ENCODE measurements around the gene C1QTNF5. TPM values are rescaled to one million over a fixed set of nuclear protein-coding genes. Genes with fewer than 3 reads are reported as not detected.
A peak's percentile ranks its signal among the peaks of the same experiment; 100 is the strongest.

C1QTNF5 gene
- total RNA-seq, 2 donors from 2014 or later: 6.9 to 9.3 TPM

DNA sequence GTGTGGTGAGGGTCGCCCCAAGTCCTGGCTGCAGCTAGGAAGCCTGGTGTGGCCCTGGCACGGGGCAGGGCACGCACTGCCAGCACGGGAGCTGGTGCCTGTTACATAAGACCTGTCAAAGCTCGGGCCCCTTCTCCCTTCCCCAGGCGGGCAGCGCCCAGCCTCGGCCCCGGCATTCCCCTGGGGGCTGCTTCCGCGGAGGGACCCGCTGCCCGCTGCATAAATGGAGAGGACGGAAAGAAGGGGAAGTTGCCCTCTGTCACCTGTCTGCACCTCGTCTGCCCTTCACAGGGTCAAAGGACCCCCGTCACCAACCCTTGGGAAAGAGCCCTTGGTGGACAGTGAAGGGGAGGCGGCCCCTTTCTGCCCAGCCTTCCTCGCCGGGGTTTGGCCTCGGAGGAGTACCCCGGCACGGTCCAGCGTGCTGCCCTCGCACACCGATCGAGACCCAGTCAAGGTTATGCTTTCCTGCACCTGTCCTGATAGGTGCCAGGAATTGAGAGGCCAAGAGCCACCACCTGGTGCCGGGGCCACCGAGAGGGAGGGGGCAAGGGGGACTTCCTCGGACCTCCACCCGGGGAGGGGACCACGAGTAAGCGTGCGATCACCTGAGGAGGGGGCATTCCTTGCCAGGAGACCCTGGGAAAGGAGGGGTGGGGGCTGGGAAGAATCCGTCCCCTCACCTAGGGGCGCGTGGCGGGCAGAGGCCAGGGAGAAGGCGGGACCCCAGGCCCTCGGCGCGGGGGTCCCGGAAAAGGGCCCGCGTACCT, 22.6 kb upstream of the C1QTNF5 start:
- DNase-seq (no peak), ATAC-seq (no peak)
- intact Hi-C loops (cut with DNase I, micrococcal nuclease): no loop called here

DNA sequence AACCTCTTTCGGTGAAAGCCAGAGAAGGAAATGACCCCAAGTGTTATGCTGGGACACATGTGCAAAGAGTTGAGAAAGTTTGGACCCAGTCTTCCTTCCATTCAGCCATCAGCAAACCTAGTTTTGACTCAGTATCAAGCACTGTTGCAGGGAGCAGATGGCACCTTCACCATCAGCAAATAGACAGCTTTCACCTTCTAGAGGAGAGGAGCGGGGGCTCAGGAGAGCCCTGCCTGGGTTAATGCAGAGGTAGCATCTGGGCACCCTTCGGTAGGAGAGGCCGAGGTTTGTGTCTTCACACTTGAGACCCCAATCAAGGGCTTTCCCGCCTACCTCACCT, 22.0 kb upstream of the C1QTNF5 start:
- intact Hi-C loops (cut with DNase I, micrococcal nuclease): no loop called here

DNA sequence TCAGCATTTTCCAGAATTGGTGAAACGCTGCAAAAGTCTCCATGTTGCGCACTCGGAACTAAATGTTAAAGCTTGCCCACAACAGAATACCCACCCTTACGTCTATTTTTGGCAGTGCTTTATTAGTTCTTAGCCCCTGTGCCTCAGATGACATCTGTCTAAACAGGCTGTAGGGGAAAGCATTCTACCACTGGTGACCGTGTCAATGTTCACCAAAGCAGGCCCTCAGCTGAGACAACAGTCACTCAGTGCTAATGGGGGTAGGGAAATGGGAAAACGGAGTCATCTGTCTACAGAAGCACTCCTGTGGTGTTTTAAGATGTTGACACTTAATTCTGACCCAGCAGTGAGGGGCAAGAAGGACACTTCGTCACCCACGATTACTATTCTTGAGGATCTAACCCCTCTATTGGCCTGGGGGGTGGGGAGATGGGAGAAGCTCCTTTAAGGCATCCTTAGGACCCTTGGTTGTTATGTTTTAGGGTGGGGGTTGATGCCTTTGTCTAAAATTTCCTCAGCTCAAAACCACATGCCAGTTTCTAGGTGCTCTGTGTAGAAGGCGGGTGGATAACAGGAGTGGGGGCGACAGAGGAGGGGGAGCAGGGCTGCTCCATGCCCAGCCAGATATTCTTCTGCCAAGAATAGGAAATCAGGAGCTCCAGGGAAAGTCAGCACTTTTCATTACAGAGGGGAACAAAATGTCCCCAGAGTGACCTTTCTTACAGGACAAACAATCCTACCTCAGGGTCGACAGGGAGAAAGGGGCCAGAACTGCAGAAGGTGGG, 21.4 kb upstream of the C1QTNF5 start:
- ATAC-seq: no peak
- intact Hi-C loops (cut with DNase I, micrococcal nuclease): no loop called here
- DNase-seq: no peak

More for the DNA sequence above, 22.0 kb upstream of the C1QTNF5 start:
- no peak for DNase-seq
- no peak for ATAC-seq

DNA sequence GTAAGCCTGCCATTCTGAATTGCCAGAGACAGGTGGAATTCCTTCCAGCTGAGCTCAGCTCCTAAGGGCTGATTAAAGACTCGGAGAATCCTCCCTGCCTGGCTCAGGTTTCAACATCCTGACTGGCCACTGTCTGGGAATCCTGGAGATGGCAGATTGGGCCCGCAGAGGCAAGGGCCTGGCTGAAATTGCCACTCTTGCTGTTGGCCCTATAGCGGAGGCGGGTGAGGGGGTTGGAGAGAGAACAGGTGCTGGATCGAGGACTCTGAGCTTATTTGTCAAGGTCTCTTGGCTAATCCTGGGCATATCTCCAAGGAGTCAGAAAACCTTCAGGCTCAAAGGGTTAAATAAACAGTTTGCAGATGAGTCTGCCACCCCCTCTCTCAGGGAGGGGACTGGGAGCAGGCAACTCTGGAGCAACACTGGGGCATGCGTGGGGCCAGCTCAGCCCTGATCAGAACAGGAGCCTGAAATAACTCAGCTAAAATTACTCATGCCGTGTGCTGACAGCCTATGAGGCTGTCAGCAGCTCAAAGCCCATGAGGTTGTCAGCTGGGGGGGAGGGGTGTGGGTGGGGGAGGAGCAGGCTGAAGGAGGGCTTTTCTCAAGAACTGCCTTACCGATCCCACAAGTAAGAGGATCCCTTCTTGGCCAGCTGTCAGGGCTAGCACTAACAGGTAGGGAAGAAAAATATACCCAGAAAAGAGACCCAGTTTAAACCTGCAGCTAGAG, 20.5 kb upstream of the C1QTNF5 start:
- no peak for ATAC-seq
- intact Hi-C loops (cut with DNase I, micrococcal nuclease): no loop called here

DNA sequence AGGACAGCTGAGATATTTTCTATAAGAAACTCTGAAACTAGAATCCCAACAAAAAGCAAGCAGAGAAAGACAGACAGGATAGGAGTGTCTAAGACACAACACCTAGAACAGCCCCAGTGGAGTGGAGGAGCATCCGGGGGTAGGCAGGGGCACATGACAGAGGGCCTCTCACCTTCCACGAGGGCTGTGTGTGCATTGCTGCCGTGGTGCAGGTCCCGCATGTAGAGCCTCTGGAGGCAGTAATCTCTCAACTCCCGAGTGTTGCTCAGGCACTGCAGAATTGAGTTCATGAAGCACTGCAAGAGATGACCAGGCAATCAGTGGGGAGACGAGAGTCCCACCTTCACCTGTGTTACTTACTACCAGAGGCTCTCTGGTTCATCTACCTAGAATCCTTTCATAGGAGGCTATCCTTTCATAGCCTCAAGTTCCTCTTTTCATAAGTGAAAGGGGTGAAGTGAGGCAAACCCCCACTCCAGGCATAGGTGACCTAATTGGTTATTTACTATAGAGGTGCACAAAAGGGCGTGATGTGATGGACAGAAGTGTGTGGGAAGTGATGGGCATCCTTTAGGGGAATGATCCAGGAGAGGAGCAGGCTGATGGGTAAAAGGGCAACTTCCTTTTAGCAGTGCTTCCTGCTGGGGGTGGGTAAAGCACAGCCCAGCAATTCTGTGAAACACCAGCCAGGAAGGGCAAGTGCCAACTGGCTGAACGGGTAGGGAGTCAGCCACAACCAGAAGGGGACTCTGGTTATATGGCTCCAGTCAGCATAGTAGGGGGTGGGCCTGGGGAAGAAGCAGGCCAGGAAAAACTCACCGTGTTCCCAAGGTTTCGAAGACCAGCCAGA, 18.9 kb upstream of the C1QTNF5 start:
- intact Hi-C loops (cut with DNase I, micrococcal nuclease): loop anchor here in 1 of 2 donors (5.0 kb wide), 1 partner anchor 118 kb away; no protein-coding TSS in a partner anchor
- ATAC-seq (peak; percentile 15), DNase-seq (no peak)

More for the DNA sequence above, 20.5 kb upstream of the C1QTNF5 start:
- no peak for DNase-seq

DNA sequence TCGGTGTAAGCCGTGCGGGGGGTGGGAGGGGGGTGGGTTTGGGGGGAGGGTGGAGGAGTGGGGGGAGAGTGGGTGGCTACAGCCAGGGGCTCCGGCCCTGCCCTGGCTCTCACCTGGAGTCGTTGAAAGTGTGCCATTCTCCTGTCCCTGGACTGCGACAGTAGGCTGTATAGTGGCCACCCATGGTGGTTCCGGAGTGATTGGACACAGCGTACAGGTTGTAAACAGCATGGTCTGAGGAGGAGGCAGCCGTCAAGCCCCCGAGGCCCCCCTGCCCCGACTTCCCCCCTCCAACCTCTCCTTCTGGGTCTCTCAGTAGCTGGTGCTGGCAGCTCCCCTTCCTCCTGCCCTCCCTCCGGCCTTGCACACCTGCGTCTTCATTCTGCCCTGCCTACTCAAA, 16.4 kb upstream of the C1QTNF5 start:
- ATAC-seq: no peak
- intact Hi-C loops (cut with DNase I, micrococcal nuclease): loop anchor here in 1 of 2 donors (5.0 kb wide), 1 partner anchor 120 kb away; no protein-coding TSS in a partner anchor

DNA sequence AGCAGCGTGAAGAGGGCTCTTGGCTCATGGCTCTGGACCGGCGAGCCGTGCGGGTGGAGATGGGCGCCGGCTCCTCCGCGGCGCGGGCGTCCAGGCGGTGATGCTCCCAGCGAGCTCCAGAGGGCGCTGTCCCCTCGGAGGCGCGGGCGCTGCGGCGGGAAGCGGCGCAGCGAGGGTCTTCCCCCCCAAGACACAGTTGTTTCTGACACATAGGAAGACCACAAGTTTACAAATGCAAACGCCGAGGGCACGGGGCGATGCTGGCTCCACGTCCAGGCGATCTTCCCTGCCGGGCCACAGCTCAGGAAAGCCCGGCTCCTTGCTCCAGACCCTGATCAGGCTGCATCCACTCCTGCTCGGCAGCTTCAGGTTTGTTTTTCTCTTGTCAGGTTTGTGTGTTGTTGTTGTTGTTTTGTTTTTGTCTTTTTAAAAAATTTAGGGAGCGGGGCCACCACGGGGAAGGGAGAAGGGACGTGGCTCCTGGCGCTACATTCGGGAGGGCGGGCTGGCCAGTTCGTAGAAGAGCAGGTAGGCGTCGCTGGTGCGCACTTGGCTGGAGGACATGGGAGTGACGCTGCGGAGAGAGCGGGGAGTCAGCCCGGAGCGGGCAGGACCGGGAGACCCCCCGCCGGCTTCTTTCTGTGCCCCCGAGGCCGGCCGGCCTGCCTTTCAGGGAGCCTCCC, 15.8 kb upstream of the C1QTNF5 start:
- ATAC-seq: peak; percentile 87
- DNase-seq: peak; percentile 72 to 89
- intact Hi-C loops (cut with DNase I, micrococcal nuclease): loop anchor here in 1 of 2 donors (5.0 kb wide), 1 partner anchor 121 kb away; no protein-coding TSS in a partner anchor

More for the DNA sequence above, 16.4 kb upstream of the C1QTNF5 start:
- DNase-seq: no peak

DNA sequence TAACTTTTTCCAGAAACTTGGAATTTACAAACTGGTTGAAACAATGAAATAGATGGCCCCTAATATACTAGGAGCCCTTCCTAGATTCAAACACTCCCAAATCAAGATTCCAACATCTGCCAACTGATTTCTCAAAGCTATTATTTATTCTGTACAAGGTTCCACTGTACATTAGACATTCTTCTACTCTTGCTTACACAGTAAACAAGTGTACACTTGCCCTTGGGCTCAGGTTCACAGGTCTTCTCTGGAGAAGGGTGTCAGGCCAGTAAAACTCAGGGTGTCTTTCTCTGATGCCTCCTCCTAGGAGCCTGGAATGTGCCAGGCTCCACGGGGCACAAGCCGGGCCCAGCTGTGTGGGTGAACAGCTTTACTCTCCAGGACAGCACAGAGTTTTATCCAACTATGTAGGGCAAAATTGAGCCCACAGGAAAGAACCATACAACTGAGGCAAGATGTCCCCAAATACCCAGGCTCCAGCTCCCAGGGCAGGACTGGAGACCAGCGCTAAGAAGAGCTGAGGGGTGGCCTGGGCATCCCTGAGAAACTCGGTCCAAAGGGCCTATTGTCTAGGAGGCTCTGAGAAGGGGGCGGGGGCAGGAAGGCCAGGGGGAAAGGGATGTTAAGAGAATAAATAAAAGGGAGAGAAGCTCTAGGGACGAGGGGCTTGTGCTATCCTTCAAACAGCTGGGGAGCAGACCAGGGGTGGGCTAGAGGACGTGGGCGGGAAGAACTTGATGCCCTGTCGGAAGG, 14.6 kb upstream of the C1QTNF5 start:
- intact Hi-C loops (cut with DNase I, micrococcal nuclease): loop anchor here in 1 of 2 donors (5.0 kb wide), 1 partner anchor 122 kb away; no protein-coding TSS in a partner anchor
- ATAC-seq: no peak
- DNase-seq: no peak

DNA sequence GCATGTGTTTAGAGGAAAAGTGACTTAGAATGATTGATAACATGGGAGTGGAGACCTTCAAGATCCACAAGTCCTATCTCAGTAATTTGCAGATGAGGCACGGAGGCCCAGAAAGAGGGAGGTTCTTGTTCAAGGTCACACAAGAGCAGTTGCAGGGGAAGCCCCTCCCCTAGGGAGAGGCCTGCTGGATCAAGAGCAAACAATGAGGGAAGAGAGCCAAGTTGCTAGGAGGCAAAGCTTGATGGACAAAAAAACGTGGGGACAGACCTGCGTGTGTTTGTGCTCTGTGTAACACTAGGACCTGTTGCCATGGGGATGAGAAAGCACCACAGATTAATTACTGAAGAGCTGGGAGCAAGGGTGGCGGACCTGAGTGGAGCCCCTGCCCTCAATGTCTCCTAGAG, 12.2 kb upstream of the C1QTNF5 start:
- intact Hi-C loops (cut with DNase I, micrococcal nuclease): no loop called here
- no peak for DNase-seq

DNA sequence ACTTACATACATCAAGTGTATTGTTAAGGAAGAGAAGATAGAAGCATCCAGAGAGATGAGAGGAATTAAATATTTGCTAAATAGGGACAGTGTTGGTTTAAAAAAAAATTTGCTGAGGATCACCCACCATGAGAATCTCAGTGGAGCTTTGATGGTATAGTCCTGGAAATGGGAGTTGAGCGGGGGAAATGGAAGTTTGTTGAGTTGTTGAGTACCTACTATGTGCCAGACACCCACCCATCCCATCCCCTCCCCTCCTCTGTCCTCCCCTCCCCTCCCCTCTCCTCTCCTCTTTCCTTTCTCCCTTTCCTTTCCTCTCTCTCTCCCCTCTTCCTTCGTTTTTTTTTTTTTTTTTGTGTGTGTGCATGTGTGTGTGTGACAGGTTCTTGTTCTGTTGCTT, 10.5 kb upstream of the C1QTNF5 start:
- ATAC-seq: no peak
- intact Hi-C loops (cut with DNase I, micrococcal nuclease): no loop called here
- DNase-seq: no peak

More for the DNA sequence above, 12.2 kb upstream of the C1QTNF5 start:
- peak; percentile 47 for ATAC-seq

DNA sequence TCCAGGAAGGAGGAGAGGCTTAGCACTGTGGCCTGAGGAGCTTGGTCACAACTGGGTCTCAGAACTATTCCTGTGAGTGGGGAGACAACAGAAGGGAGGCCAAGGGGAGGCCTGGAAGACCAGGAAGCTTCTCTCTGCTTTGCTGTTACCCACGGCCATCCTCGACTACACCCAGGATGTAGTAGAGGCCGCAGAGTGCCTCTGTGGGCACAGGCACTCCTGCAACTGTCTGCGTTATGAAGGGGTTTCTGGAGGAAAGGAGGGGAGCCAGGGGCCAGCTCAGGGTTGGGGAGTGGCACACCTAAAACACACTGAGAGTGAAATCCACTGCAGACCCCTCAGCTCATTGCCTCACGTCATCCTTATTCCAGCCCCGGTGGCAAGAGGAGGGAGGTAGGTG, 9.6 kb upstream of the C1QTNF5 start:
- ATAC-seq: no peak
- intact Hi-C loops (cut with DNase I, micrococcal nuclease): no loop called here
- no peak for DNase-seq

DNA sequence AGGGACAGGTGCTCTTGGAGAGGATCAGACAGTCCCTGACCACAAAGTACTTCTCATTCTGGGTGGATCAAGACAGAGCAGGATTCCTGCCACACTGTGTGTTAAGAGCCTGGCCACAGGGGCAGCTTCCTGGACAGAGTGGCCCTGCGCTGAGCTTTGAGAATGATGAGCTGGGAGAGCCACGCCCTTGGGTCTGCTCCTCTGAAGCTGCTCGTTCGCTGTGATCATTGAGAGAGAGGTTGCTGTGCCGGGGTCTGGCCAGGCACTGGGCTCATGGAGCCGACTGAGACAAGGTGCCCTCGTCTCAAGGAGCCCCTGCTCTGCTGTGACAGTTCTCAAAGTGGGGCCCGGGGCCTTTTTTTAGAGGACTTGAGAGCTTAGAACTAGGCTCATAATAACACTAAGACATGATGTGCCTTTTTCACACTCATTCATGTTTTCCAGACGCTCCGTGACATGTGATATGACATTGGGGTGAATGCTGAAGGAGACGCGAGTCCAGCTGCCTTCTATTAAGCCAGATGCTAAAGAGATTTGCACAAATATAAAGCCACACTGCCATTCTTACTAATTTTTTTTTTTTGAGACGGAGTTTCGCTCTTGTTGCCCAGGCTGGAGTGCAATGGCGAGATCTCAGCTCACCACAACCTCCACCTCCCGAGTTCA, 7.4 kb upstream of the C1QTNF5 start:
- no peak for DNase-seq
- ATAC-seq: no peak
- intact Hi-C loops (cut with DNase I, micrococcal nuclease): no loop called here

DNA sequence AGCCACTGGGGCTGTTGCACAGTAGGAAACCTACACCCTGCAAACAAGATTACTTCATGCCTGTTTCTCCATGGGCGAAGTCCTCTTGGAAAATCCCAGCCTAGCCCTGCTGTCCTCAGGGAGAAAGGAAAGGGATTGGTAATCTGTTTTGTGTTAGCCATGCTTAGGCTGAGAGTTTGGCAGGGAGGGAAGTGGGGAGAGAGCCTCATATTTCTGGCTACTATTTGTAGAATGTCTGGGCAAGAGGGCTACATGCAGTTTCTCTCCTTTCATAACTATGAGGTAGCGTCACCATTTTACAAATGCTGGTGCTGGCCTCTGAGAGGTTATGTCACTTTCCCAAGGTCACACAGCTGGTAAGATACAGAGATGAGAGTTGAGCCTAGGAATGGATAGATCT, 6.6 kb upstream of the C1QTNF5 start:
- intact Hi-C loops (cut with DNase I, micrococcal nuclease): no loop called here
- DNase-seq (no peak), ATAC-seq (peak; percentile 43)

DNA sequence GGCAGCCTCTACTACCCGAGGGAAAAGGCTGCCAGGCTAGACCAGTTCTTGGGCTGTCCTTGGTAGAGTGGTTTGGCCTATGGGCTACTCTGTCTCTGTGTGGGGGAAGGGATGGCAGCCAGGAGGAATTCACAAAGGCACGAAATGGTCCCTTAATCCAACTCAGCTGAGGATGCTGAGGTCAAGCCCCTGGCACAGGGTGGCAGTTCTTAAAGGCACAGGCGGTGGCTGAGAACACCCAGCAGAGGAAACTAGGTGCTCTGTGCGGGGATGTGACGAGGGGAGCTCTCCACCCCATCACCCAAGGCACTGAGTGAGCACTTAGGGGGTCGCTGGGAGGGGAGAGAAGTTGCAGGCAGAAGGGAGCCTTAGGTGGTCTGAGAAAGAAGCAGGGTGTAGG, 5.9 kb upstream of the C1QTNF5 start, which contains the start of gene MFRP:
Gene MFRP, minus strand, starts transcription at position 101 of the 400 bp plus-strand sequence. CDS start 192 bp downstream, outside the sequence.
- ATAC-seq: no peak
- no peak for DNase-seq
- intact Hi-C loops (cut with DNase I, micrococcal nuclease): no loop called here

DNA sequence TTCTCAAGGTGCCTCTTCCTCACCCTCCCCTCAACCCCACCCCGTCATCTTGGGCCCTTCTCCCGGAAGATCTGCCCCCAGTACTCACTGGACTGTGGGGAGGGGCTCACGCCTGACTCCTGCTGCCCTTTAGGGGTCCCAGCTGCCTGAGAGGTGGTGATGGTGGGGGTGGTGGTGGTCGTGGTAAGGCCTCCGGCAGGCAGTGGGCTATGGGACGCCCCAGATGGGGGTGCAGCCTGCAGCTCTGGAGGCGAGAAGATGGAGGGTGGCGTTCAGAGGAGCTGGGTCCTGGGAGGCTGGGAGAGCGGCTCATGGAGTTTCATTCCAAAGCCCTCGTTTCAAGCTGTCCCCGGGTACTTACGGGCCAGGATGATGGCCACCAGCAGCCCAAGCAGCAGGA, 5.0 kb upstream of the C1QTNF5 start:
- no peak for DNase-seq
- no peak for ATAC-seq

DNA sequence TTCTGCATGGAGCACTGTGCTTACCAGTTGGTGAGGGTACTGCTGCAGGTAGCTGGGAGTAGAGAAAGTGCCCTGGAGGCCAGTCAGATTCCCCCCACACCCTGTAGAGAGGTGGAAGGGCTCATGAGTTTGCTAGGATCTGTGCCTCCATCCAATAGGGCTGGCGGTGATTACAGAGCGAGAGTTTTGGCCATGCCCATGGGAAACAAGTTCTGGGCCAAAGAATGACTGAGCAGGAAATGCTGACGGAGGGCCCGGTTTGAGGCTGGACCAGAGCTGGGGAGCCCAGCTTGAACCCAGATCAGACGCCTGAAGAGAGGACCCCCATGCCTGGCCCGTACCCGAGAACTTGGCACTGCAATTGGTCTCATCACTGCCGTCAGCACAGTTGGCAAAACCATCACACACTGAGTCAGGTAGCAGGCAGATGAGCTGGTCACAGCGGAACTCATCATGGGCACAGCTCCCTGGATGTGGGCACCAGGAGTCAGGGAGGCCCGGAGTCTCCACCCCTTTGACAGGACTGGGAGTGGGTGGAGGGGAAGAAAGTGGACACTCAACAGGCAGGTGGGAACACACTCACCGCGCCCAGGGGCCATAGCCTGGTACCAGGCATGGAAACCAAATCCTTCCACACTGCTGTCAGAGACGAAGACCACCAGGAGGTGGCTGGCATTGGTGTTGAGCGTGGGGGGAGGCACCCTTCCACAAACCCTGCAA, 3.8 kb upstream of the C1QTNF5 start:
- no peak for ATAC-seq
- intact Hi-C loops (cut with DNase I, micrococcal nuclease): no loop called here
- no peak for DNase-seq

More for the DNA sequence above, 5.0 kb upstream of the C1QTNF5 start:
- intact Hi-C loops (cut with DNase I, micrococcal nuclease): no loop called here
